GM11168 (cell line): ENCODE measurements around the gene SCUBE2.
"Not testable (repeated sequence)": the region's sequence is repeated elsewhere in the genome, so short reads cannot be mapped to it uniquely, and the experiment has no call there.

Experiments used
- in situ Hi-C: fragments of 300-500 bp; cut with MboI; formaldehyde crosslinking; loops from one replicate; pipeline ENCODE4 v1.12.0; 2022; ENCODE audit warnings: low sequenced_read_pairs; ENCODE audit not compliant: unreplicated experiment

Gene SCUBE2

DNA sequence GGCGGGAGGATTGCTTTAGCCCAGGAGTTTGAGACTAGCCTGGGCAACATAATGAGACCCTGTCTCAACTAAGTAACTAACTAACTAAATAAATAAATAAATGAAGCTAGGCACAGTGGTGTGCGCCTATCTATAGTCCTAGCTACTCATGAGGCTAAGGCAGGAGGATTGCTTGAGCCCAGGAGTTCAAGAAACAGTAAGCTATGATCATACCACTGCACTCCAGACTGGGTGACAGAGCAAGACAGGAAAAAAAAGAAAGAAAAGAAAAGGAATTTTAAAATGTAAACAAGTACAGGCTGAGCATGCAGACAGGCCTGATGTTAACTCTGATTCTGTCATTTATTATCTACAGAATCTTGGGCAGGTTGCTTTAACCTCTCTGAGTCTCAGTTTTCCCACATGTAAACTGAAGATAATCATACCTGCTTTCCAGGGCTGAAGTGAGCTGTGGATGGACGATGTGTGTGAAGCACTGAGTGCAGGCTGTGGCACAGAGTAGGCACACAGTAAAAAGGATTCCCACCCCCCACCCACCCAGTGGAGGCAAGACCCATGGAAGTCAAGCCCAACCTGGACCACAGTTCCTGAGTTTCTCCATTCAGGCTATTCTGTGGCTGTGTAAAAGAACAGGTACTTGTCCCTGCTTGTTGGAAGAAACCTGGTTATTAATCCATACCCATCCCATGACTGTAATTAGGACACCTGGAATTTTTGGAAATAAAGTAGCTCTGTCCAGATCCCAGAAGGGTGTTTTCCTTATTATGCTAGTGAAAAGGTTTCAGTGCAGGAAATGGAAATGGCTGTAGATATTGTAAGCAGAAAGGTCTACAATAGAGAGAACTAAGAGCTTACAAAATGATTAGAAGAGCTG is 18.7 kb upstream of the SCUBE2 start:
- in situ Hi-C loops, result no loop called here

DNA sequence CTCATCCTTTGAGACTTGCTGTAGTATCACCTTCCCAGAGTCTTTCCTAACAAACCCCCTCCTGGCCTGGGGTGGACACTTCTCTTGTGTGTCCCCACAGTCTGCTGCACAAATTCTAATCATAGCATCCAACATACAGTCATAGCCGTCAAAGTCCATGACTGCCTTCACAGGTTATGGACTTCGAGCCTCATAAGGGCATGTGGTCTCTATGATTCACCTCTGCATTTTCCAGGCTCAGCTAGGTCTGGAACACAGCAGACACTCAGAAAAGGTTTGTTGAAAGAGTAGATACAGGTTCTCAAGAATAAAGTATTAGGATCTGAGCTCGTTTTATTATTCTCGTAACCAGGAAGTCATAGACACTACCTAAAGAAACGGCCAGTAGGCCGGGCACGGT is 13.2 kb upstream of the SCUBE2 start:
- in situ Hi-C loops, result no loop called here

DNA sequence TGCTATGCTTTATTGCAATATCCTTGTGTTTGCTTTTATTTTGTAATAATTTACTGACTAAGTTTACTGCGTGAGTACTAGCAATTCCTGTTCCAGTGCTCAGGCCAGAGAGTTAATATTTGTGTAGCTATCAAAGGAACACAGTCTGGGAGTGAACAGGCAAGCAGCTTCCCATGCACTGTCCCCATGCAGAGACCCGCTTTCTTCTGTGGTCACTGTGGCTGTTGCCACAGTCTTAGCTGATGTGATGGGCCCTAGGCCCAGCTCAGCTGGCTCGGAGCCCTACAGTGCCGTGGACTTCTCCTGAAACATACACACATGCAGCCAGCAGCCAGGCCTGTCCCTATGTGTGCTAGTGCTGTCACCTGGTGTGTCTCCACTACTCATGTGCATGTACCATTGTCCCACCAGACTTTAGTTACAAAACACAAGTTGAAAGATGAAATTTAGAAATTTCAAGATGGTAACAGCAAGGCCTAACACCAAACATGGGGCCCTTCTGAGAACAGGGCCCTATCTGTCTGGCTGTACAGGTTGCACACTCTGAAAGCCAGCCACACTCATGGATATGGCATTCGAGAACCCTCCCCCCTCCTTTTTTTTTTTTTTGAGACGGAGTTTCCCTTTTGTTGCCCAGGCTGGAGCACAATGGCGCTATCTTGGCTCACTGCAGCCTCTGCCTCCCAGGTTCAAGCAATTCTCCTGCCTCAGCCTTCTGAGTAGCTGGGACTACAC is 12.3 kb upstream of the SCUBE2 start:
- in situ Hi-C loops, result no loop called here

DNA sequence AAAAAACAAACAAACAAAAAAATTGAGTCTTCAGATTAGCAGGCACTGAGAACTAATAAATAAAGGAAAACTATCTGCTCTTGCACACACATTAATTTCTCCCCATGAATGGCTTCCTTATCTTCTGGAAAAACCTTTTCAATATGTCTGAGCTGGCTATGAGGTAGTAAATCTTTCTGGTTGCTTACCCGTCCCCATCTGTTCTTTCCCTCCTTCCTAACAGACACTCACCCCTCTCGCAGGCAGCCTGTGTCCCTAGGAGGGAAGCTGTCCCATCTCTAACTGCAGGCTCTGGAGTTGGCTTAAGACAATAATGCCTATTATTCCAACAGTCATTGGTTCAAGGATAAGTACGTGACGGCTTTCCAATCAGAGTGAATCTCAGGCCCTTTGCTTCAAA is 8.2 kb upstream of the SCUBE2 start:
- in situ Hi-C loops, result no loop called here

DNA sequence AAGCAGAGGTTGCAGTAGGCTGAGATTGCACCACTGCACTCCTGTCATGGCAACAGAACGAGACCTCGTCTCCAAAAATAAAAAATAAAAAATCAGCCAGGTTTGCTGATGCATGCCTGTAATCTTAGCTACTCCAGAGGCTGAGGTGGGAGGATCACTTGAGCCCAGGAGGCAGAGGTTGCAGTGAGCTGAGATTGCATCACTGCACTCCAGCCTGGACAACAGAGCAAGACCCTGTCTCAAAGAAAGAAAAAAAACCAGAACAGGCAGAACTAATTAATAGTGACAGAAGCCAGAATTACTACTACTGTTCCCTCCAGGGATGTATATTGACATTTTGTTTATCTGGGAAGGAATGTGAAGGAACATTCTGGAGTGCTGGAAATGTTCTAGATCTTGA is 7.1 kb upstream of the SCUBE2 start:
- in situ Hi-C loops, result not testable (repeated sequence)

DNA sequence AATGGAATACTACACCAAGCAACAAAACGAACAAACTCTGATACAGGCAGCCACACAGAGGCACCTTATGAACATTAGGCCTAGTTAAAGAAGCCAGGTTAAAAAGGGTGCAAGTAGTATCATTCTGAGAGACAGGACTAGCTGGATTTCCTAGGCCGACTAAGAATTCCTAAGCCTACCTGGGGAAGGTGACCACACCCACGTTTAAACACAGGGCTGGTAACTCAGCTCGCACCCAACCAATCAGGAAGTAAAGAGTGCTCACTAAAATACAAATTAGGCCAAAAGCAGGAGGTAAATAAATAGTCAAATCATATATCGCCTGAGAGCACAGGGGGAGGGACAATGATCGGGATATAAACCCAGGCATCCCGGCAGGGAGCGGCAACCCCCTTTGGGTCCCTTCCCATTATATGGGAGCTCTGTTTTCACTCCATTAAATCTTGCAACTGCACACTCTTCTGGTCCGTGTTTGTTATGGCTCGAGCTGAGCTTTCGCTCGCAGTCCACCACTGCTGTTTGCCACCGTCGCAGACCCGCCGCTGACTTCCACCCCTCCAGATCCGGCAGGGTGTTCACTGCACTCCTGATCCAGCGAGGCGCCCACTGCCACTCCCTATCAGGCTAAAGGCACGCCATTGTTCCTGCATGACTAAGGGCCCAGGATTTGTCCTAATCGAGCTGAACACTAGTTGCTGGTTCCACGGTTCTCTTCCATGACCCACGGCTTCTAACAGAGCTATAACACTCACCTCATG is 6.0 kb upstream of the SCUBE2 start:
- in situ Hi-C loops, result not testable (repeated sequence)

DNA sequence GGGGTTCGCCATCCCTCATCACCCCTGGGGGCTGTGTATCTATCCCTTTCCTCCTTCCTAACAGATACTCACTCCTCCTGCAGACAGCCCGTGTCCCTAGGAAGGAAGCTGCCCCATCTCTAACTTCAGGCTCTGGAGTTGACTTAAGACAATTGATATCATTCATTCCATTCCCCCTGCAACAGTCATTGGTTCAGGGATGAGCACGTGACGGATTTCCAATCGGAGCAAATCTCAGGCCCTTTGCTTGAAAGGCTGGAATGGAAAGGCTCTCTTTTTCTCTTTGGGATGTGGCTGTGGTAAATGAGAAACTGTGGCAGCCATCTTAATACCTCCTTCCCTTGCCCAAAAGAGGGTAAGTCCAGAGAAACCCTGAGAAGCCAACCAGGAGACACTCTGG is 5.0 kb upstream of the SCUBE2 start:
- in situ Hi-C loops, result no loop called here

DNA sequence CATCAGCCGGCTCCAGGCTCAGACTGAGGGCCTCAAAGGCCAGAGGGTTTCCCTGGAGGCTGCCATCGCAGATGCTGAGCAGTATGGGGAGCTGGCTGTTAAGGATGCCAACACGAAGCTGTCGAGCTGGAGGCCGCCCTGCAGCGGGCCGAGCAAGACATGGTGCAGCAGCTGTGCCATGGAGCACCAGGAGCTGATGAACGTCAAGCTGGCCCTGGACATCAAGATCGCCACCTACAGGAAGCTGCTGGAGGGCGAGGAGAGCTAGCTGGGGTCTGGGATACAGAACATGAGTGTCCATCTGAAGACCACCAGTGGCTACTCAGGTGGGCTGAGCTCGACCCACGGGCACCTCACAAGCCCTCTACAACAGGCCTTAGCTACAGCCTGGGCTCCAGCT is 4.0 kb upstream of the SCUBE2 start:
- in situ Hi-C loops, result no loop called here

DNA sequence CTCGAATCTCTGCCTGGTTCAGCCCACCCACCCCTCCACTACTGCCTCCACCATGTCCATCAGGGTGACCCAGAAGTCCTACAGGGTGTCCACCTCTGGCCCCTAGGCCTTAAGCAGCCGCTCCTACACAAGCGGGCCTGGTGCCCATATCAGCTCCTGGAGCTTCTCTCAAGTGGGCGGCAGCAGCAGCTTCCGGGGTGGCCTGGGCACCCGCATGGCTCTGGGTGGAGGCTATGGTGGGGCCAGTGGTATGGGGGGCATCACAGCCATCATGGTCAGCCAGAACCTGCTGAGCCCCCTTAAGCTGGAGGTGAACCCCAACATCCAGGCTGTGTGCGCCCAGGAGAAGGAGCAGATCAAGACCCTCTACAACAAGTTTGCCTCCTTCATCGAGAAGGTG is 3.0 kb upstream of the SCUBE2 start:
- in situ Hi-C loops, result no loop called here

DNA sequence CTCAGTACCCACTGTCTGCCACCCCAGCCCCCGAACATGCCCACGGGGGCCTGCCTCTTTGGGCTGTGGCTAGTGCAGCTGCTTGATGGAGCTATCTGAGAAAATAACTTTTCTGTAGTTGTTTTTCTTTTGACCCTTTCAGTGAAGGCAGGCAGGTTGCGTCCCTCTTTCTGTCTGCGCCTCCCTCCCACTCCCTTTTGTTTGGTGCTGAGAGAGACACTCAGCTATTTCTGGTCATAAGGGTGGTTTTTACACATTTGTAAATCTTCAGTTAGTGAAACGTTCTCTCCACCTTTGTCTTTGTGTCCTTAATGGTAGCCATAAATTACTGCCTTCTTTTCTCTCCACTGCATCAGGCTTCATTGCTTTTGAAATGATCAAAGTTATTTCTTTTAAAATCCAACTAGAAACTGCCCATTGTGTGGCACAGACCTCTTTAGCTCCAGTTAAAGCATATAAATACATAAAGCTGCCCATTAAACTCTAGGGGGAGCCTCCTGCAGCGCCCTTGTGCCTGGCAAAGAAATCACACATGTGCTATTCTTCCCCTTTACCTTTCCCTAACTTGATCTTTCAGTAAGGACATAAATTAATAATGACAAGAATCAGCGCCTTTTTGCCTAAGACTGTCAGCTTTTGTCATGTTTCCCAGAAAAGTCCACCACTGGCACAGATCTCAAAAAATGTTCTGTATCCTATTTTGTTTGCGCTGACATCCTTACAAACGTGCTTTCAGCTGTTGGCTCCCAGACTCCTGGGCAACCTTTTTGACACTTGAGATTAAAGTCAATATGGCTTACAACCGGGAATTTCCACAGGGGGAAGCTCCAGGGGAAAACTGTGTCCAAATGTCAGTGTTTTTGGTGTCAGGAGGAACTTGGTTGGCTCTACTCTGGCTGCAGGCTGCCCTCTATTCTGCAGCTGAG is 1.7 kb upstream of the SCUBE2 start:
- in situ Hi-C loops, result no loop called here

DNA sequence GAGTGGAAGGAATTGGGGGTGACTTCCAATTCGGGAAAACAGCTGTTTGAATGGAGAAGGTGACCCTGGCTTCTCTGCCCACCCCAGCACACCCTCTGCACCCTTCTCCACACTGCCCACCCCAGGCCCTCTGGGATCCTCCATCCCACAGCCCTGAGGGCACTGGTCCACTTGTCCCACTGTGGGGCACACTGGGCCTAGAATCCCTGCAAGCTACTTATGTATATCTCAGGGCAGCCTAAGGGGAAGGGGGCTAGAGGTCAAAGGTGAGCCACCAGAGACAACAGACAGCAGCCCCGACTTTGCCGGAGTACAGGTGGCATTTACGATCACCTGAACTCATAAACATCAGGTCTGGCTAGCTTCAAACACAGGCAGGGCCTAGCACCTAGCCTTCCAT is 673 bp upstream of the SCUBE2 start:
- in situ Hi-C loops, result no loop called here

DNA sequence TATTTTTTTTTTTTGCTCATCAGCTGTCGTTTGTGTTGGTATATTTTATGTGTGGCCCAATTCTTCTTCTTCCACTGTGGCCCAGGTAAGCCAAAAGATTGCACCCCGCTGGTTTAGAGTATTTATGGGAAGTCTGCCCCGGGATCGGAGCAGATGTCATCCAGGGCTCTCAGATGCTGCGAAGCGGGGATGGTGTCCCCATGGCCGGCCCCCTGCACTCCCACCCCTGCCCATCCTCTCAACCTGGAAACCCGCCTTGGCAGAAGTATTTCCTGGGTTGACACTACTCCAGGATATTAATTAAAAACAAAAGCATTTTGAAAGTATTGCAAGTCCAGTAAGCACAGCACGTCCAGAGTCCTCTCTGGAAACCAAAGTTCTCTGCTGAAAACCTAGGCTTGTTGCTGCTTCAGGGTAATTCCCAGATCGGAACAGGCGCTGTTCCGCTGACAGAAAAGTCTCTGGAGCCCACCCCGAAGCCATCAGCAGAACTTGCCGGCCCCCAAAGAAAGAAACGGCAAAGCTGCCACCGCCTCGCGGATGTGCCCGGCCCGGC is 833 bp downstream of the SCUBE2 start:
- in situ Hi-C loops, result no loop called here

DNA sequence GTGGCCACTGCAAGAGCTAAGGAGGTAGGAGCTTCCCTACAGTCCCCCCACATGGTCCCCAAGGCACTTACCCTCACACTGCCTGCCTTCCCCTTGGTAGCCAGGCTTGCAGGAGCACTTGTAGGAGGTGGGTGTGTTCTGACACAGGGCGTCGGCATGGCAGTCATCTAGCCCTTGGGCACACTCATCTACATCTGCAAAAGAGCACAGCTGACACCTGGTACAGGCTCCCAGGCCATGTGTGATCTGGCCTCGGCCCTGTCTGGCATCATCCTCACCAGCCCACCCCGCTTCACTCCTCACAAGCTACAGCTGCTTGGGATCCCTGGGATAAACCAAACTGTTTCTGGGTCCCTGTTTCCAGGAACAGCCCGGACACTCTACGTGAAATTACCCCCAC is 1.8 kb downstream of the SCUBE2 start:
- in situ Hi-C loops, result no loop called here

DNA sequence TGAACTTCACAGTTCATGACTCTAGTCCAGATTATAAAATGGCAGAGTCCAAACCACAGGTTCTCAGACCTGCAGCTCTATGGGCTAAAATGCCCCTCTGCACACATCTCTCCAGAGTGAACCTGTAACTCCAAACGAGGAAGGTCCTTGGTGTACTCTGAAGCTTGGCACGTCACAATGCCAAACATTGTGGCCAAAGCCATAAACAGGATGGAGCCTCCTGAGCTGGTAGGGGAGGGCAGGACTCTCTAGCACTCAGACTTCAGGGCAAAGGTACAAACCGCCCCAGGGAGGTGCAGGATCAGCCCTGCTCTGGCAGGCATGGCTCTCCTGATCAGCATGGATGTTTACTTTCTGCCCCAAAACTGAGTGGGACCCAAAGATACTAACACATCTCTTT is 2.3 kb downstream of the SCUBE2 start:
- in situ Hi-C loops, result no loop called here

DNA sequence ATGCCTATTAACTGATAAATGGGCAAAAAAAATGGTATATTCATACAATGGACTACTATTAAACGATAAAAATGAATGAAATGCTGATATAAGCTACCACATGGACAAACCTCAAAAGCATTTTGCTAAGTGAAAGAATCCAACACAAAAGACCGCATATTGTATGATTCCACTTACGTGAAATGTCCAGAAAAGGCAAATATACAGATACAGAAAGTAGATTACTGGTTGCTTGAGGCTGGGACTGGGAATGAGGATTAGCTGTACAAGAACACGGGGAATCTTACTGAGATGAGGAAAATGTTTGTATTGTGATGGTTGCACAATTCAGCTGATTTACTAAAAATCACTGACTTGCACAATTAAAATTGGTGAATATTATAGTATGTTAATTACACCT is 8.8 kb downstream of the SCUBE2 start:
- in situ Hi-C loops, result no loop called here

DNA sequence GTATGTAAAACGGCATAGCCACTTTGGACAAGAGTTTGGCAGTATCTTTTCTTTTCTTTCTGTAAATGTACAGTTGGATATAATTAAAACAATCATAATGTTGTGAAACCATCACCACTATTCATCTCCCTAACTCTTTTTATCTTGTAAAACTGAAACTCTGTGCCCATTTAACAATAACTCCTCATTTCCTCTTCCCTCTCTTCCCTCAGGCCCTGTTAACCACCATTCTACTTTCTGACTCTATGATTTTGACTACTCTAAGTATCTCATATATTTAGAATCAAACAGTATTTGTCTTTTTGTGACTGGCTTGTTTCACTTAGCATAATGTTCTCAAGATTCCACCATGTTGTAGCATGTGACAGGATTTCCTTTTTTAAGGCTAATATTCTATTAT is 10.2 kb downstream of the SCUBE2 start:
- in situ Hi-C loops, result no loop called here

DNA sequence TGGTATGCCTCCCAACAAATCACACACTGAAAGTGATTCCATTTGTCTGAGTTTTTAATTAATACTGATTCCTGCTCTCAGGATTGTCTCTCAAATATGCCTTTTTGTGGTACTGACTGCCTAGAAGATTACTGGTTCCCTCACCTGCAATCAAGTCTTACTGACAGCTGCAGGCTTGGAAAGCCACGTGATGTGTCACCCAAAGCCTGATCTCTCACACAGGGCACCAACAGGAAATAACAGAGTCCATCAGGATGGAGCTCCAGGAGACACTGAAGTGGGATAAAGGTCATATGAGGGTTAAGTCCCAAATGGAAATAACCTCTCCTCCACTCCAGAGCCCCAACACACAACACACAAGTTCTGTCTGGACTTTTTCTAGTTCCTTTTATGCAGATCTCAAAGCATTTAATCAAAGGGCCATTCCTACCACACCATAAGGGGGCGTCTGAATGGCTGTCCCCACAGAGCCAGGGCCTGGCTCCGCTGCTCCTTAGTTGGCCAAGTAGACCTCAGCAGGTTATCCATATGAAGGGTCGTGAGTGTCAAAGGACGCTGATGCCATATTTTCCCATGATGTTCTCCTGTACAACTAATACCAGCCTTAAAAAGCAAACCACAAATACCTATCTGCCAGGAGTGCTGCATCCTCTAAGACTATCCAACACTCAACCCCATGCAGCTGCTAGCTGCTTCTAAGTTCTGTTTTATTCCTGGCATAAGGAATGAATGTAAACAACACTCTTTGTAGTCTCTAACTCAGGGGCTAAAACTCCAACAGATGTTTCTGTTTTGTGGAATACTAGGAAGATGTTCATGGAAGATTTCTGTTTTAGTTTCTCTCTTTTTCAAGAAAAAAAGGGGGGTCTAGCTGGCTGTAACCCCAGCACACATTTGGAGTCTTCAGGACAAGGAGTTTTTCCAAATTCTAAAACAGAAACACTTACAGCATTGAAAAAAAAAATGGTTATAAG is 13.0 kb downstream of the SCUBE2 start:
- in situ Hi-C loops, result no loop called here

DNA sequence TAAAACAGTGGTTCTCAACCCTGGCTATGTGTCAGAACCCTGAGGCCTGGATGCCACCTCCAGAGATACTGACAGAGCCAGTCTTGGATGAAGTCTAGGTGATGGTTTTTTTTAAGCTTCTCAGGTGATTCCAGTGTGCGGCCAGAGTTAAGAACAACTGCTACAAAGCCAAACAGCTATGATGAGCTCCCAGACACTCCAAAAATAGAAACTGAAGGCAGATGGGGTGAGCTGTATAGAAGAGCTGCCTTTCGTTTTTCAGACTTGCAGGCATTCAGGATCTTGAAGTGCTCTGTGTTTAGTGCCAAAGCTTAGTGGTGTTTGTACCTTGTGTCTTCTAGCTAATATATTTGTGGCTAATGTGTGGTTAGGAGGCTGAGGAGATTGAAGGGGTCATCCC is 14.2 kb downstream of the SCUBE2 start:
- in situ Hi-C loops, result no loop called here

DNA sequence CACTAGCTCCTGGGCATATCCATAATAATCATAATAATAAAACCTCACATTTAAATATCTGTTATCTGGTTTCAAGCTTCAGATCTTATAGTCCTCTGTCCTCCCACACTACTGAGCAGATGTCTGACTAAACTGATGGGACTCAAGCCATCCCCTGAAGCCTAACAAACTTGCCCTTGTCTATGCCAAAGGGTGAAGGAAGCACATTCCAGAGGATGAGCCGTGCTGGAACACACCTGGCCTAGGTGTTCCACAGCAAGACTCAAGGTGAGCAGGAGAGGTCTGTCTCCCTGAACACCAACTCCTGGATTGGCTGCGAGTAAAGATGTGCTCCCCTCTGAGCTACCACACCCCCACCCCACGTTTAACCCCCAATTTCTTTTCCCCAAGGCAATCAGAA is 14.7 kb downstream of the SCUBE2 start:
- in situ Hi-C loops, result no loop called here
